HG03196 (cell line): ENCODE measurements around the gene MIDN.

Experiments used
- ATAC-seq: cut with Tn5 transposase; IDR thresholded peaks from one replicate; pipeline ENCODE4 v1.9.1; 2021; ENCODE audit not compliant: unreplicated experiment

Gene MIDN

DNA sequence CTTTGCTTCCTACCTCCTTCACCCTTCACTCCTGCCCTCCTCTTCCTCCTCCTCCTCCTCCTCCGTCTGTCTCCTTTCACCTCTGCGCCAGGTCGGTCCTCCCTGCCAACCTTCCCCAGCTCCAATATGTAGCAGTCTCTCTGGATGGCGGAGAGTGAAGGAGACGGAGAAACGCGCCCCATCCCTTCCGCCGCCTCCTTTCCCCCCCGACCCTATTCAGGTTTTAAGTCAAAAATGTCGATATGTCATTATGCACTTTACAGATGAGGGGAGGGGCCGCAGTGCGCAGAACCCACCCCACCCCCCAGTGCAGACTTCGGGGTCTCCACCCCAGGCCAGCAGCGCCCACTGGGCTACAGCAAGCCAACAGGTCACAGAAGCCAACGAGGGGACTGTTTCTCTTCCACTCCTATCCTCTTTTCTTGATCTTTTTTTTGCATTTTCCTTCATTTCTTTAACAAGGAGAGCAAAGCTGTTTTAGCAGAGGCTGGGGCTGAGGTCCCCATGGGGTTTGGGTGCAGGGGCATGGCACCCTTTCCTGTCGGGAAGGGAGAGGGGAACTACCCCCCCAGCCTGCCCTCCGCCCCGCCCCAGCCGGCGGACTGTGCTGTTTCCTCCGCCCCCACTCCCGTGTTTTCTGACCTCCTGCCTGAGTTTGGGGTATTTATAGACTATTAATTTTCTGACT is 9.2 kb downstream of the MIDN start:
- ATAC-seq = no peak

DNA sequence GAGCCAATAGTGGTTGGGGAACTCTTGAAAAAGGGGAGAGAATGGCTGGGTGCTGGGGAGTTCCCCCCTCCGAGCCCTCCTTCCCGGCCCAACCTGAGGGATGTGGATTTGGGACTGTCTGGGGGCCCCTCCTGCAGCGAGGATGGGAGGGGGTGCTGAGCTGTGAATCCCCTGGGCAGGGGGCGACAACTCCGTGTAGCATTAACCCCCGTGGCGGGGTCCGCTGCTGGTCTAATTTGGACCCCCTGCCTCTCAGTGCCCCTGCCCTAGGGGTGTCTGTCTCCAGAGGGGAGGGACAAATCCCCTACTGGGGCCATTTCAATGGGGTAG is 9.7 kb downstream of the MIDN start:
- ATAC-seq = no peak

DNA sequence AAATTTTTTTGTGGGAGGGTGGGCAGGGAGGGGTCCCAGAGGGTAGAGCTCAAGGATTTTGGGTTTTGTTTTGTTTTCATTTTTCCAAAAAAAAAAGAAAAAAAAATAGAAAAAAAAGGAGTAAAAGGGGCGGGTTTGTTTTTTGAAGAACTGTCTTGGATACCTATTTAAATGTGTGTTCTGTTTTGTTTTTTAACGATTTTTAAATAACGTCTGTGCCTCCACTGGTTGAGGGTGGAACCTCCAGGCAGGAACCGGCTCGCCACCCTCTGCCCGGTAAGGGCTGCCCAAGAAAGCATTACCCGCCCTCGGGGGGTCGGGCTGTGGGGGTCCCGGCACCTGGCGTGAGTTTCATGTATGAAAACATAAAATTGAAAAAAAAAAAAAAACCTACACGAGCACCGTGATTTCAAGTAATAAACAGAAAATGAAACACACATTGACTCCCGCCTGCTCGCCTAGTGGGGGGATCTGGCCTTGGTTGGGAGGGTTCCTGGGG is 10.4 kb downstream of the MIDN start:
- ATAC-seq = no peak

DNA sequence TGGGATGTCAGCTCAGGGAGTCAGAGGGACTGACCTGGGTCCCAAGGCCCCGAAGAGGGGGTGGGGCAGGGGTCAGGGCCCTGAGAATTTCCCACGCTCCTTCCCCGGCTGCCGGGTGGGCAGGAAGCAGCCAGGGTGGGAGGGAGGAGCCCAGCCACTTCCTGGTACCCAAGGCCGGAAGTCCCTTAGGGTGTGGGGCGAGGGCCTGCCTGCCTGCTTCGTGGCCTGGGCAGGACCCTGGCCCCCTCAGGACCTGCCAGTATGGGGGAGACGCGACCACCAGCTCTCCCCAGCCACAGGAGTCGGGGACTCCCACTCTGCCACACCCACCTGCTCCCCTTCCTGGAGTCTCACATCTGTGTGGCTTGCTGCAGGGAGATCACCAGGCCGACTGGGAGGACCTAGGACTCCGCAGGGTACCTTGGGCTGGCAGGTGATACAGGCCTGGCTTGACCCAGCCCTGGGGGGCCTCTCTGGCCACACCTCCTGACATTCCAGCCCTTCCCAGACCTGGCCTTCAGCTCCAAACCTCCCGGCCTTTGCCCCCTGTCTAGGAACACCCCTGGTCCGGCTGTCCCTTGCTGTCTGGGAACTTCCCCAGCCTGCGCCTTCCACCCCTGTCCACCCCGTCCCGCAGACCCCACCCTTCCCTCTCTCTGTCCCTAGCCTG is 11.0 kb downstream of the MIDN start:
- ATAC-seq = peak; percentile 24

DNA sequence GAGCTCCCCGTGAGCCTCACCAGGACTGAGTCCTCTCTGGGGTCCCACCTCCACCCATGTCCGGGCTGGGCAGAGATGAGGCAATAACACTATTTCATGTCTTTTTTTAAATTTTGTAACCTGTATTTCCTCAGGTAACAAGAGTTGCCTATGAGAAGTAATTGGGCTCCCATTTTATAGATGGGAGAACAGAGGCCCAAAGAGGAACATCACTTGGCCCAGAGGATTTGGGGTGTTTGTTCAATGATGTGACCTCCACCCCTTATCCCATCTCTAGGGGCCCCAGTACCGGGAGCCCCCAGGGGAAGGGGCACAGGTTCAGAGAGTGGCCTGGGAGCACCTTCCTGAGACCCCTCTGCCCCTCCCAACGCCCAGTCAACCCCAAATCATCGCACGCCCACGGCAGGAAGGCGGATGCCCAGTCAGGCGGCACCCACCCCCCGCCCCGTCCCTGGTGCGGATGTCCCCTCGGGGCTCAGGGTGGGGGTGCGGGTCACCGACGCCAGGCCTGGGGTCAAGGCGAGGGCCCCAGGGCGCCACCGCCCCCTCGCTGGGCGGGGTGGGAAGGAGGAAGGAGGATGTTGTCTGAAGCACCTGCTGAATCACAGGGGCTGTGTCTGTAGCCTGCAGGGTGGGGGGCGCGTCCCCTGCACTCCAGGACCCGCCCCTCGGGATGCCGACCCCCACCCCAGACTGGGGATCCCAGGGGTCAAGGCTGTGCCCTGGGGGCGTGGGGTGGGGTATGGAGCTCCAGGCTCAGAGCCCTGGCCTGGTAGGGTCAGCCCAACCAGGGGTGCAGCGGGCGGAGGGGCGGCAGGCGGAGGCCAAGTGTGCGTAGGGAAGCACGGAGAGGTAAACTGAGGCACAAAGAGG is 11.7 kb downstream of the MIDN start:
- ATAC-seq = peak; percentile 10

DNA sequence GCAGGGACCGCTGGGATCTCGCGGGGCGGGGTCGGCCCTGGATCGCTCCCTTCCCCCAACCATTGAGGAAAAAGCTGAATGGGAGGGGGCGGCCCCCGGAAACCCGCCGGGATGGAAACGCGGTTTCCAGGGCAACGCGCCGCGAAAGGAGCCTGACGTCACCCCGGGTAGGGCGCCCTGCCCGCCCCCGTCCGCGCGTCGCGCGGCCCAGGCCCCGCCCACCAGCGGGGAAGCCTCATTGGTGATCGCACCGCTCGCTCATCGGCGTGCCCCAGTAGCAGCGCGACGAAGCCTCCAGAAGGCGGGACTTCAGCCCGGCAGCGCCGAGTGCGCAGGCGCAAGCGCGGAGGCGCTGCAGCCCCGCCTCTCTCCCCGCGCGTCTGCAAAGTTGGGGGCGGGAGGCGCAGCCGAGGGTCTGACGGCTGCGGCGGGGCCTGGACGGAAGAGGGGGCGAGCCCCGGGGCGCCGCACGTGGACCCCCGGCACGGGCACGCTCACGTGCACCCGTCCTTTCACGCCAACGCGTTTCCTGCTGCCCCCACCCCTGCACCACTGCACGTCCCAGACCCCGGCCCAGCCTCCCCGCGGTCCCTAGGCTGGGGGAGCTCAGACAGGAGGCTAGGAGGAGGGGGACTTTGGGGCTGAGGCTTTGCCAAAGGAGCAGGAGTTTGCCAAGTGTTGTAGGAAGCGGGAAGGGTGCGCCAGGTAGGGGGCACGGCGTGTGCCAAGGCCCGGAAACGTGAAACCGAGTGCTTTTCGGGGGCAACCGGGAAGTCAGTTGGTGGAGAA is 12.6 kb downstream of the MIDN start:
- ATAC-seq = peak; percentile 41

DNA sequence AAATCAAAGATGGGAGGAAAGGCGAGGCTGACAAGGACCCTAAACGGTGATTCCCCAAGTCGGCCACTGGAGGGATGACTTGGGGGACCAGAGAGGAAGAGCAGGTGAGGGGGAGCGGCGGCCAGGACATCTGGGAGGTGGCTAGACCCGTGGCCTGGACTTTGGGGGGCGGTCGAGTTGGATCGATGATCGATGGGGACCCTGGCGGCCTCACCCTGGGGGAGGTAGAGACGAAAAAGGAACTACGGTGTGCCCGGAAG is 13.1 kb downstream of the MIDN start:
- ATAC-seq = no peak

DNA sequence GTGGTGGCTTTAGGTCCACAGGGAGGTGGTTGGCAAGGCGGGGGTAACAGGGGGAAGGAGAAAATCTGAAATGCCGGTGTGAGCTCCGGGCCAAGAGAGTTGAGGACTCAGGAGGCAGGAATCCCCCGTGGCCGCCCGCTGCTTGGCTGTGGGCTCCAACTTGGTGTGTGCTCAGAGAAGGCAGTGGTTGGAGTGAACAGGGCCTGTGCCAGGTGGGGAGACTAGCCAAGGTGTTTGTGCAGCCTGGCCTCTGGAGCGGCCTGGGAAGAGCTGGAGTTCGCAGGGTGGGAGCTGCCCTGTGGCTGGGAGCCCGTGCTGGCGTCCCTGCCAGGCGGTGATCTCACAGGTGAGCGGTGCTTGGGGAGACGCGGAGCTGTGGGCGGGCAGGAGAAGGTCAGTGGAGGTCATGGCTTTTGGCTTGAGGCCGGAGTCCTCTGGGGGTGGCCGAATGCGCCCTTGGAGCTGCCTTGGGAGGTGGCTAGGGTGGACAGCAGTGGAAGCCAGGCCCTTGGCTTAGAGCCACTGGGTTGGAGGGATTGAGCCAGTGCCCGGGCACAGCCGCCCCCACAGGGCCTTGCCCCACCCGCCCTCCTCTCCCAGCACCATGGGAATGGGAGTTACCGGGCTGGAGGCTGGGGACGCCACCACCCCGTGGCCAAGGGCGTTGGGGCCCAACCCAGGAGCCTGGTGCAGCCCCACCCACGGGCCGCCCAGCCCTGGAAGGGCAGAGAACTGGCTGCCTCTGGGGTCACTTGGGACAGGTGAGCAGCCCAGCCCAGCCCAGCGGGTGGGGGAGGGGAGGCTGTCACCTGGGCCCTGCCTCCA is 13.6 kb downstream of the MIDN start:
- ATAC-seq = no peak

DNA sequence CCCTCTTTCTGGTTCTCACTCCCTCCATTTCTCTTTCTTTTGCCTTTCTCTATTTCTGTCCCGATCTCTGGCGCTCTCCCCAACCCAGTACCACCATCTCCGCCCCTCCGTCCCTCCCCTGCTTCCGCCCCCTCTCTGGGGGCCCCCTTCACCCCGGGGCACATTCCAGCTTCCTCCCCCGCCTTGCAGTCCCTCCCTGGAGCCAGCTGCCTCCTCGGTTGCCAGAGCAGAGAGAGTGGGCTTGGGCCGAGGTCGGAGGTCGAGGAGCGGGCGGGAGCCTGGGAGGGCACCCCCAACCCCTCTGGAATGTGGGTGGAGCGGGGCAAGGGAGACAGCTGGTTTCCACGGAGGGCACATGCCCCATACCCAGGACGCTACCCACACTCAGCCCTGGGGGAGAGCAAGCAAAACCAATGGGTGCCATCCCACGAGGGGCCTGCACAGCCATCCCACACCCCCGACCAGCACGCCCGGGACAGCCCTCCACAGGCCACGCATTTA is 14.3 kb downstream of the MIDN start:
- ATAC-seq = no peak

DNA sequence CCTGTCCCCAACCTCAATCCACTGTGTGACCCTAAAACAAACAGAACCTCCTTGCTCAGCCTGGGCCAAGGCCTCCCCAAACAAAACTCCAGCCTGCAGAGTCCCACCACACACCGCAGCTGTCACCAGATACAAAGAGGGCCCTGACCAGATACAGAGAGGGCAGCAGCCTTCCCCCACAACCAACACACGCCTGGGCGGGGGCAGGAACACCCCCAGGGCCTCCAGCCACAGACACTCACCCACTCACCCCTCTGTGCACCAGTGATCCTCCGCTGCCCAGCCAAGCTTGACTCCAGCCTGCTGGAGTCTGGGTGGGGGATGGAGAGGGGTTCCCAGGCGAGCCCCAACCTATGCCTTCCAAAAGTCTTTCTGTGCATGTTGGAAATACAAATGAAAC is 14.8 kb downstream of the MIDN start:
- no peak for ATAC-seq

DNA sequence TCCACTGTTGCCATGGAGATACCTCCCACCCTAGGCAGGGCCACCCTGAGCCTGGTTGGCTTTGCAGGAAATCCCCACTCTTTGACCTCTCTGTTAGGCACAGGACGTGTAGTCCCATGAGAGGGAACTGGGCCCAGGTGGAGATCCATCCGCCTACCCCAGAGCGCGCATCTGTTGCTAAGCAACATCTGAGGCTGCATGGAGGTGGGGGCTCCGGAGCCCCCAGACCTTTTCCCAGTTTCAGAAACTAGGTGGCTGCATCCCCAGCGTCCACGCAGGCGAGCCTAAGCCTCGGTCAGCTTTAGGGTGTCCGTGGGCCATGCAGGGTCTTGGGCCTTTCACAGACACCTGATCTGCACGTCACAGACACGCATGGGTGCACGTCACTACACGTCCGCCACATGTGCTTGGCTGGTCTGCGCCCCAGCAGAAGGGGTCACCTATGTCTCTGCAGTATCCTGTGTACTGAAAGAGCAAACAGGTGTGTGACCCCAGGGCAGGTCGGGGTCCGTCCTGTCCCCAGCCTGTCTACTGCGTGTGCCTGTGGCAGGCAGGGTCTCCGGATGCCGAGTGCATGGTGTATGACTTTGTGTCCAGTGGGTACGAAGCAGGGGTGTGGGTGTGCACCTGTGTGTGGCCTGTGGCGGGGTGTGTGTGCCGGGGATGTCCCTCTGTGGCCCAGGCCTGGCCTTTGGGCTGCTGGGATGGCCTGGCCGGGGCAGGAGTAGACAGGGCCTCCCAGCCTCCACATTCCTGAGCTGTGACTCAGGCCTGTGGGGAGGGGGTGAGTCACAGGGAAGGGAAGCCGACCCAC is 16.6 kb downstream of the MIDN start:
- ATAC-seq = no peak

DNA sequence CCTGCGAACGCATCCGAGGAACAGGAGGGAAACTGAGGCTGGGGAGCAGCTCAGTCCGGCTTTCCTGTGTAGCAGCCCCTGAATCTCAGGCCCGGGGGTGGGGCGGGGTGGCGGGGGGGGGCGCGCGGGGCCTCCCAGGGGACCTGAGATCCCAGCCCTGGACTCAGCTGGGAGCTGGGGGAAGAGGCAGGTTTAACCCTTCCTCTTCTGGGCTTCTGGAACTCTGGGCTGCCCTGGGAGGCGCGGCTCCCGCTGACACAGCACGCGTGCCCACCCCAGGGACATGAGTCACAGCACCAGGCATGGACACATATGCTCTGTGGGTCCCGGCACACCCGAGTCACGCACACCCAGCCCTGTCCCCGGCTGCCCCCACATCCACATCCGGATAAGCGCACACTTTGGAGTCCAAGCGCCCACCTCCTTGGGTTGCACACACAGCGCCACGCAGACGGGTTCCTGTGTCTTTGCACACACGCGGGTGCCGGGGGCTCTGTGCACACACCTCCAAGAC is 17.3 kb downstream of the MIDN start:
- no peak for ATAC-seq

DNA sequence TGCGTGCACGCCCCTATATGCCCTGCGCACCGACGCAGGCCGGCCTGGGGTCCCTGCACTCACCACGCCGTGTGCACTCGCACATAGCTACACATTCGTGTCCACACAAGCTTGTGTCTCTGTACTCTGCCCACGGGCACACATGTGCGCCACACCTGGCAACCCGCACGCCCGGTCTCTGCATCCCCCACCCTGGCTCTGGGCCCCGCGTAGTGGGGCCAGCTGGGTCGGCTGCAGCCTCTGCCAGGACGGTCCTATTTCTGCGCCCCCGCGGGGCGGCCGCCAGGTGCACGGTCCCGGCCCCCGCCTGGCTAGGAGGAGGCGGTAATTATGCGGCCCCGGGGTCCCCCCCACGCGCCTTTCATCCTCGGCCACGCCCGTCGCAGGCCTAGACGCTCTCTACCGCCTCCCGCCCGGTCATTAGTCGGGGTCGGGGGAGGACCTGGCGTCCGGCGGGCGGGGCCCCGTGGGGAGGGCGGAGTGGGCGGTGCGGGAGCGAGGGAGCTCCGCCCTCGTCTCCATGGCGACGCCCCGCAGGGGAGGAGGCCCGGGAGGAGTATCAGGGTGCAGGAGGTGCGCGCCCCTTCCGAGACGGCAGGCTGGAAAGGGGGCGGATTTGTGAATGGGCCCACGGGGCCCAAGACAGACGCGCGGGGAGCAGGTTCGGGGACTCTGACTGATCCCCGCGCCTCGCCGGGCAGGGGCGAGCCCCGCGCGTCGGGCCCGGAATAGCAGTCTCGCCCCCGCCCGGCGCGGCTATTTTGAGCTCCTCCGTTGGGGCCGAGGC is 17.9 kb downstream of the MIDN start:
- peak; percentile 32 for ATAC-seq

DNA sequence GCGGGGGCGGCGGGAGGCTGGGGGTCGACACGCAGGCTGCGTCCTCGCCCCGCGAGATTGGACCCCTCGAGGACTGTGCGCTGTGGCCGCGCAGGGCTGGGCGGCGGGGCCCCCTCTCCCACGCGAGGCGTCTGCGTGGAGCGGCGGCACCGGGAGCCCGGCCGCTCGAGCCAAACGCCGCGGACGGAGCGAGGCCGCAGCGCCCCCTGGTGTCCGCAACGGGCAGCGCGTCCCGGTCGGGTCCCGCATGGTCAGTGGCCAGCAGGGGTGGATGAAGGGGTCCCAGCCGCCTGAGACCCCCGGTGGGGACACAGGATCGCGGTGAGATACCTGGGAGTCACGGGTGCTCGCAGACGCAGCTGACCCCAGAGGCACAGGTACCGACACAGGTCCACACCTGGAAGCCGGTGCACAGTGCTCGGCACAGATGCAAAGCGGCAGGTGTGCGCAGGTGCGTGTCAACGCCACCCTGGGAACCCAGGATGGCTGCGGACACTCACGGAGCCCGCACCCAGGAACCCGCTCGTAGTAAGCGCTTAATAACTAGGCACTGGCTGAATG is 18.6 kb downstream of the MIDN start:
- ATAC-seq = peak; percentile 19

DNA sequence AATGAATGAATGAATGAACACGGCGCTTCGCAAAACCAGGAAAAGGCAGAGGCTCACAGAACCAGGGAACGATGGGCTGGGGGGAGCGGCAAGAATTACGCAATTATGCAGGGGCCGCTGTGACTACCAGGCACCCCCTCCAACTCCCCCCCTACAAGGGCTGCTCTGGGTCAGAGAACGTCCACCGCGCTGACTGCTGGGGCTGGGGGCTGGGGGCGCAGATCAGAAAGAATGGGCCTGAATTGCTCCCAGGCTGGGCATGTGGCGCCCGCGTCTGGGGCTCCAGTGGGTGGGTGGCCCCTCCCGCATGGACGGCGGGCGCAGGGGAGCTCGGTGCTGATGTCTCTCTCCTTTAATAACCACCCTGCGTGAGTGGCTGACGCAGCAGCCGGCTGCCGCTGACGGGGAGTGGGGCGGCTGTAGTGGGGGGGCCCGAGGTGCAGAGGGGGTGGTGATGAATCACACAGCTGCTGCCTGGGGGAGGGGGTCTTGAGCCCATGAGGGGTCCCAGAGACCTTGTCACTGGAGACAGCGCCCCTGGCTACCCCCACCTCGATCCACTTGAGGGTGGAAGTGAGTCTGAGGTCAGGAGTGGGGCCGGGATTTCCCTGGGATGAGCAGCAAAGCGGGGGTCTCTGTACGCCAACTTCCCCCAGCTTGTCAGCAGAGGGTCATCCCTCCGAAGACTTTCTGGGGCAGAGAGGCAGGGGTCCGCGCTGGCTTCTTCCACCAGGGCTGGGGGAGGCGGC is 19.3 kb downstream of the MIDN start:
- no peak for ATAC-seq

DNA sequence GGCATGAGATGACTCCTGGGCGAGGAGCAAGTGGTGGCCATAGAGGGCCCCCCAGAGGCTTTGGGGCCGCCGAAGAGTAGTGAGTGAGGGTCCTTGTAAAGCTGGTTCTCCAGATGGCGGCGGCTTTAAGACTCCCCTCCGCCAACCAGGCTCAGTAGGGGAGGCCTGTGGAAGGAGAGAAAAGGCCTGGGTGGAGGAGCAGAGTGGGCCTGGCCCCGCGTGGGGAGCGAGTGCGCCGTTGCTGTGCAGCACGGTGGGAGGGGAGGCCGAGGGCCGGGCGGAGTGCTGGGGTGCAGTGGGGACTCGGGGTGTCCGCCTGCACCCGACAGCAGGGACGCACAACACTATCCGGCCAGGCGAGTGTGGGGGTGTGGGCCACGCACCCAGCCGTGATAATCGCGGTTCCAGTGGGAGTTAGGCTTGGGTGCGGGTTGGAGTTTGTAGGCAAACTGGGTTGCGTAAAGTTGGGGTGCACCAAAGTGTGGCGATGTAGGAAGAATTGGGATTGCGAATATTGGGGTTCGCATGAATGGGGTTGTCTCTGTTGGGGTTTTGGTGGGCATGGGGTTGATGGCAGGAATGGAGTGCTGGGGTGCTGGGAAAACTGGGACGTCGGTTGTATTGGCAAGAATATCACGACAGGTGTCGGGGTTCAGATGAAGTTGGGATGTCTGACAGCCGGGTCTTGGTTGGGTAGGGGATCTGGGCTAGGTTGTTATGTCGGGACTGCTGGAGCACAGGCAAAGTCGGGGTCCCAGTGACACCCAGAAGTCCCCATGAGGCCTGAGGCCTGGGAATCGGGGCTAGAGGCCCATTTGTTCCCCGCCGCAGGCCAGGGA is 20.1 kb downstream of the MIDN start:
- ATAC-seq = no peak

DNA sequence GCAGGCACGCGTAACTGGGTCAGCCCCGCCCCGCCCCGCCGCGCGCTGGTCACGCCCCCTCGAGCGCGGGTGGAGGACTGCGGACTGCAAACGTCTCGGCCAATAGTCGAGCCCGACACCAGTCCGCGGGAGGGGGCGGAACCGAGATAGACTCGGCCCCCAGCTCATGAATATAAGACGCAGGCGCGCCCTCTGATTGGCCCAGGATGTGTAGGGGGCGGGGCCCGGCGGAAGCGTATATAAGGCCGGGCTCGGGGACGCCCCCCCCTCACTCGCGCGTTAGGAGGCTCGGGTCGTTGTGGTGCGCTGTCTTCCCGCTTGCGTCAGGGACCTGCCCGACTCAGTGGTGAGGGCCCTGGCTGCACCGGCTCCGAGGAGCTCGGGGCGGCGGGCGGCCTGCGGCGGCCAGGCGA is 20.7 kb downstream of the MIDN start, which contains the start of gene CIRBP:
Gene CIRBP, plus strand, starts transcription at position 268 of the 413 bp plus-strand sequence. CDS start 1,602 bp downstream, outside the sequence.
- ATAC-seq = peak; percentile 50
